Epithelial cell of prostate (primary cell): Measurements from ENCODE around the gene KIF18A.

Experiments
- DNase-seq: peaks from one replicate; pipeline ENCODE4 v3.0.0-alpha.2; 2011; ENCODE audit warnings: low read depth, low spot score
- H3K27ac ChIP-seq: fragments of 450-650 bp; 2 replicates; pipeline ENCODE4 v1.5.1; 2017; ENCODE audit warnings: mild to moderate bottlenecking

KIF18A gene

GRCh38 chr11:27972522-27973170 is 135.3 kb downstream of the KIF18A start:
- DNase-seq, result no peak
- H3K27ac ChIP-seq, result no peak overlapping the region

GRCh38 chr11:27971171-27971570 is 136.8 kb downstream of the KIF18A start:
- H3K27ac ChIP-seq, result no peak overlapping the region
- DNase-seq, result no peak
